MM.1S (cell line): ENCODE data around the gene YPEL3.

ENCODE experiments used
- DNase-seq: peaks from one replicate; pipeline ENCODE4 v3.0.0-alpha.2; 2015
- H2AFZ ChIP-seq: fragments of 300-600 bp; sonication (generic); 2 replicates; pipeline ENCODE4 v1.6.0; 2016; ENCODE audit warnings: antibody characterized with exemption, low read length
- H3F3A ChIP-seq: fragments of 300-600 bp; sonication (generic); 2 replicates; pipeline ENCODE4 v1.6.1; 2016; ENCODE audit warnings: mild to moderate bottlenecking, antibody characterized with exemption, low read length, moderate library complexity, mixed read lengths; ENCODE audit not compliant: insufficient read depth
- H3K27ac ChIP-seq: fragments of 300-600 bp; sonication (generic); 2 replicates; pipeline ENCODE4 v1.5.1; 2016; ENCODE audit warnings: mild to moderate bottlenecking, low read length
- H3K27me3 ChIP-seq: fragments of 300-600 bp; sonication (generic); replicated peaks from 2 replicates; pipeline ENCODE4 v1.6.0; 2016; ENCODE audit warnings: low read length; ENCODE audit not compliant: insufficient read depth
- H3K36me3 ChIP-seq: fragments of 300-600 bp; sonication (generic); replicated peaks from 2 replicates; pipeline ENCODE4 v1.6.1; 2016; ENCODE audit warnings: mild to moderate bottlenecking, low read length, mixed read lengths; ENCODE audit not compliant: insufficient read depth
- H3K4me1 ChIP-seq: fragments of 300-600 bp; sonication (generic); 2 replicates; pipeline ENCODE4 v1.6.1; 2016; ENCODE audit warnings: low read length, mixed read lengths
- H3K4me2 ChIP-seq: fragments of 300-600 bp; sonication (generic); 2 replicates; pipeline ENCODE4 v1.6.0; 2016; ENCODE audit warnings: low read depth, low read length
- H3K4me3 ChIP-seq: fragments of 300-600 bp; sonication (generic); 2 replicates; pipeline ENCODE4 v1.5.1; 2016; ENCODE audit warnings: low read length, mixed read lengths
- H3K79me2 ChIP-seq: fragments of 300-600 bp; sonication (generic); 2 replicates; pipeline ENCODE4 v1.6.1; 2016; ENCODE audit warnings: mixed run types, low read length, mixed read lengths
- H3K9ac ChIP-seq: fragments of 300-600 bp; sonication (generic); 2 replicates; pipeline ENCODE4 v1.6.1; 2016; ENCODE audit warnings: low read length, mixed read lengths
- H3K9me2 ChIP-seq: fragments of 300-600 bp; sonication (generic); replicated peaks from 2 replicates; pipeline ENCODE4 v1.6.1; 2016; ENCODE audit warnings: mild to moderate bottlenecking, low read length, mixed read lengths; ENCODE audit not compliant: insufficient read depth
- H3K9me3 ChIP-seq: fragments of 300-600 bp; sonication (generic); replicated peaks from 2 replicates; pipeline ENCODE4 v1.6.1; 2016; ENCODE audit warnings: mild to moderate bottlenecking, low read length, mixed read lengths; ENCODE audit not compliant: insufficient read depth
- H4K20me1 ChIP-seq: fragments of 300-600 bp; sonication (generic); 2 replicates; pipeline ENCODE4 v1.6.1; 2016; ENCODE audit warnings: mild to moderate bottlenecking, low read length, moderate library complexity, mixed read lengths; ENCODE audit not compliant: insufficient read depth
- EZH2 ChIP-seq: fragments of 300-600 bp; sonication (generic); optimal IDR thresholded peaks from 2 replicates; pipeline ENCODE3; 2017; ENCODE audit warnings: low read depth, mild to moderate bottlenecking, antibody characterized with exemption, low read length, mixed read lengths
- EZH2phosphoT487 ChIP-seq: fragments of 300-600 bp; sonication (generic); IDR thresholded peaks from 2 replicates; pipeline ENCODE4 v1.6.1; 2018; ENCODE audit warnings: antibody characterized with exemption, low read length
- TF ChIP-seq, protein P1 (sequence below): fragments of 300-600 bp; sonication (generic); IDR thresholded peaks from 2 replicates; pipeline ENCODE4 v1.5.1; 2016; ENCODE audit warnings: antibody characterized with exemption, low read length, mixed read lengths

Gene YPEL3

DNA sequence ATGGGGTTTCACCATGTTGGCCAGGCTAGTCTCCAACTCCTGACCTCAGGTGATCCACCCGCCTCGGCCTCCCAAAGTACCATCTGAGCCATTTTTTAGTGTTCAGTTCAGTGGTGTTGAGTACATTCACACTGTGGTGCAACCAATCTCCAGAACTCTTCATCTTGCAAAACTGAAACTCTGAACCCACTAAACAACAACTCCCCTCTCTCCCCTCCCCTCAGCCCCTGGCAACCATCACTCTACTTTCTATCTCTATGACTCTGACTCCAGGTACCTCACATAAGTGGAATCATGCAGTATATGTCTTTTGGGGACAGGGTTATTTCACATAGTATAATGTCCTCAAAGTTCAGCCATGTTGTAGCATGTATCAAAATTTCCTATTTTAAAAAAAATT is 45.7 kb upstream of the YPEL3 start:
- H3K79me2 ChIP-seq = no peaks in the 10 kb centered on the region
- H3K4me1 ChIP-seq = peaks cover 4% of the 10 kb centered on the region; the same call in 1 of the 2 replicates
- DNase-seq = no peak
- H3K27me3 ChIP-seq = no peaks in the 10 kb centered on the region
- H3K9ac ChIP-seq = no peak overlapping the region
- H3F3A ChIP-seq = no peaks in the 10 kb centered on the region
- no peak overlapping the region for H3K4me2 ChIP-seq
- no peaks in the 10 kb centered on the region for H4K20me1 ChIP-seq
- no peaks in the 10 kb centered on the region for H3K36me3 ChIP-seq
- H3K9me3 ChIP-seq = no peaks in the 10 kb centered on the region
- H3K27ac ChIP-seq = no peak overlapping the region
- no peaks in the 10 kb centered on the region for H3K9me2 ChIP-seq
- H3K4me3 ChIP-seq = no peak overlapping the region
- H2AFZ ChIP-seq = peak overlapping the region; percentile 53; the same call in 1 of the 2 replicates
- TF ChIP-seq EZH2phosphoT487 (no peak), EZH2 (no peak)
- TF ChIP-seq, protein P1, sequence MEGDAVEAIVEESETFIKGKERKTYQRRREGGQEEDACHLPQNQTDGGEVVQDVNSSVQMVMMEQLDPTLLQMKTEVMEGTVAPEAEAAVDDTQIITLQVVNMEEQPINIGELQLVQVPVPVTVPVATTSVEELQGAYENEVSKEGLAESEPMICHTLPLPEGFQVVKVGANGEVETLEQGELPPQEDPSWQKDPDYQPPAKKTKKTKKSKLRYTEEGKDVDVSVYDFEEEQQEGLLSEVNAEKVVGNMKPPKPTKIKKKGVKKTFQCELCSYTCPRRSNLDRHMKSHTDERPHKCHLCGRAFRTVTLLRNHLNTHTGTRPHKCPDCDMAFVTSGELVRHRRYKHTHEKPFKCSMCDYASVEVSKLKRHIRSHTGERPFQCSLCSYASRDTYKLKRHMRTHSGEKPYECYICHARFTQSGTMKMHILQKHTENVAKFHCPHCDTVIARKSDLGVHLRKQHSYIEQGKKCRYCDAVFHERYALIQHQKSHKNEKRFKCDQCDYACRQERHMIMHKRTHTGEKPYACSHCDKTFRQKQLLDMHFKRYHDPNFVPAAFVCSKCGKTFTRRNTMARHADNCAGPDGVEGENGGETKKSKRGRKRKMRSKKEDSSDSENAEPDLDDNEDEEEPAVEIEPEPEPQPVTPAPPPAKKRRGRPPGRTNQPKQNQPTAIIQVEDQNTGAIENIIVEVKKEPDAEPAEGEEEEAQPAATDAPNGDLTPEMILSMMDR = no peak

DNA sequence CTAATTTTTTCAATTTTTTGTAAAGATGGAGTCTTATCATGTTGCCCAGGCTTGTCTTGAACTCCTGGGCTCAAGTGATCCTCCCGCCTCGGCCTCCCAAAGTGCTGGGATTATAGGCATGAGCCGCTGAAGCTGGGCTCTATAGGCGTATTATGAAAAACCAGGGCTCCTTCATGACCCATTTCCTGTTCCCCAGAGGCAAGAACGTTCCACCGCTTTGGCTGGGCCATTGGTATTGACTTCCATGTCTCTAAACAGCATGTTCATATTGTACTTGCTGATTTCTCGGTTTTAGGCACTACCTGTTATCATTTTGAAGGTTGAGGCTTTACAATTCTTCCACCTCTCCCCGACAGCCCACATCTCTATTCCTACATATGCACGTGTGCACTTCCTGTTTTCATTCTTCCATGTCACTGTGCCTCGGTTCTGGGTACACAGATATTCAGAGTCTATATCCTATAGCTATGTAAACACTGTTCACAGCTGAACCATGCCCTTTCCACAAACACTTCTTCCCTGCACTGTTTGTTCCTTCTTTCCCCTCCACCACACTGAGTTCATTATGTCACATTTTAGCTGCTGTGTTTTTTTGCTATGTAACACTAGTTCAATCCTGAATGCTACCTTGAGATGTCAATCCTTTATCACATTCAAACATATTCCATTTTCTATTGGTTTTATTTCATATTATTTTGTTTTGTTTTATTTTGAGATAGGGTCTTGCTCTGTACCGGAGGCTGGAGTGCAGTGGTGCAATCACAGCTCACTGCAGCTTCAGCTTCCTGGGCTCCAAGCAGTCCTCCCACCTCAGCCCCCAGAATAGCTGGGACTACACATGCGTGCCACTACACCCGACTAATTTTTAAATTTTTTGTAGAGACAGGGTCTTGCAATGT is 43.8 kb upstream of the YPEL3 start:
- H3K9me2 ChIP-seq = no peaks in the 10 kb centered on the region
- H3K27me3 ChIP-seq = no peaks in the 10 kb centered on the region
- H3K9ac ChIP-seq = no peak overlapping the region
- H3F3A ChIP-seq = no peaks in the 10 kb centered on the region
- no peak overlapping the region for H3K4me2 ChIP-seq
- no peaks in the 10 kb centered on the region for H3K36me3 ChIP-seq
- peaks cover 4% of the 10 kb centered on the region; the same call in 1 of the 2 replicates for H3K4me1 ChIP-seq
- 0 out of 2 replicates have a peak overlapping the region, but pooled peaks have one; percentile 7 for H2AFZ ChIP-seq
- no peak overlapping the region for H3K27ac ChIP-seq
- no peak overlapping the region for H3K4me3 ChIP-seq
- no peaks in the 10 kb centered on the region for H3K9me3 ChIP-seq
- no peaks in the 10 kb centered on the region for H4K20me1 ChIP-seq
- TF ChIP-seq EZH2phosphoT487 (no peak), EZH2 (no peak)
- TF ChIP-seq, protein P1 = no peak
- no peak for DNase-seq
- H3K79me2 ChIP-seq = no peaks in the 10 kb centered on the region

DNA sequence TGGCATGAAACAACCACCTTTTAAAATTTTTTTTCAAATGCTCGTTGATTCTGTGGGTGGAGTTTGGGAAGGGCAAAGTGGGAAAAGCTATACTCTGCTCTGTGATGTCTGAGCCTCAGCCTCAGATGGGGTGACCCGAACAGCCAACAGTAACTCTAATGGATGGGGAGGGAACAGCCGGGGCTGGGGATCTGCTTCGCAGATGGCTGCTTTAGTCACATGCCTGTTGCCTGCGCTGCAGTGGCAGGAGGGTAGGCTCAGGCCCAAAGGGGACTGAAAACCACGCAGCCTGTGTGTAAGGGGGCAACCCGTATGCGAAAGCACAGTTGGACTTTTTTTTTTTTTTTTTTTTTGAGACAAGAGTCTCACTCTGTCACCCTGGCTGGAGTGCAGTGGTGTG is 41.9 kb upstream of the YPEL3 start:
- Histone ChIP-seq H3K9me2 (no peaks in the 10 kb centered on the region), H3K36me3 (no peaks in the 10 kb centered on the region), H3F3A (no peaks in the 10 kb centered on the region), H3K79me2 (no peaks in the 10 kb centered on the region), H3K9me3 (no peaks in the 10 kb centered on the region), H3K9ac (no peak overlapping the region), H3K4me2 (no peak overlapping the region), H4K20me1 (no peaks in the 10 kb centered on the region), H3K27ac (no peak overlapping the region), H3K27me3 (no peaks in the 10 kb centered on the region), H3K4me1 (peaks cover 4% of the 10 kb centered on the region; the same call in 1 of the 2 replicates), H2AFZ (no peak overlapping the region), H3K4me3 (no peak overlapping the region)
- DNase-seq = no peak
- TF ChIP-seq EZH2phosphoT487 (no peak), EZH2 (no peak)
- TF ChIP-seq, protein P1 = no peak
